IPS DF 6.9 (cell line): ENCODE measurements around the gene NFILZ.

ENCODE experiments used
- DNase-seq: peaks from one replicate; pipeline ENCODE4 v3.0.0-alpha.2; 2013; ENCODE audit warnings: low read depth, low spot score
- H3K27ac ChIP-seq: one replicate; pipeline ENCODE4 v1.5.1; 2013; ENCODE audit warnings: low read length, control low read depth
- H3K27me3 ChIP-seq: 2 replicates; pipeline ENCODE4 v1.6.1; 2013; ENCODE audit warnings: mild to moderate bottlenecking, low read length; ENCODE audit not compliant: control insufficient read depth, insufficient read depth
- H3K36me3 ChIP-seq: 2 replicates; pipeline ENCODE4 v1.6.1; 2013; ENCODE audit warnings: low read length; ENCODE audit not compliant: control insufficient read depth, insufficient read depth
- H3K4me1 ChIP-seq: 2 replicates; pipeline ENCODE4 v1.6.1; 2013; ENCODE audit warnings: low read length; ENCODE audit not compliant: control insufficient read depth, insufficient read depth
- H3K4me3 ChIP-seq: 2 replicates; pipeline ENCODE4 v1.5.1; 2013; ENCODE audit warnings: mild to moderate bottlenecking, low read length
- H3K9me3 ChIP-seq: 2 replicates; pipeline ENCODE4 v1.6.1; 2013; ENCODE audit warnings: low read length, inconsistent platforms; ENCODE audit not compliant: control insufficient read depth, insufficient read depth
- WGBS: extraction: QIAGEN DNeasy Blood & Tissue Kit; methylation state at CpG from one replicate; pipeline ENCODE4 v1.1.7; 2013; ENCODE audit warnings: mixed read lengths, missing lambda C conversion rate; ENCODE audit not compliant: insufficient read length, insufficient coverage; 5-methylcytosine and 5-hydroxymethylcytosine counted together

Gene NFILZ, protein sequence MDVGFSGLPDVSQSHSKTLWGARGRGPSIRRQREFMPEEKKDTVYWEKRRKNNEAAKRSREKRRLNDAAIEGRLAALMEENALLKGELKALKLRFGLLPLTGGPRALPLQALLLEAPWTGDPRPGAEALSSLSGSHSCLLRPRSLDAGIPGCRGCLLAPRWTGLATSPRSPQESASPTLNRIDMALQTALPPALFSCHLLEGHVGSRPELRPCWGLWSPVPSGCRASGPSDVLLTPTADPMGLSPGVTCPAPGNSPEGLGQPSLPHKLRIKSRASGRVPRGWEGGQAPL

DNA sequence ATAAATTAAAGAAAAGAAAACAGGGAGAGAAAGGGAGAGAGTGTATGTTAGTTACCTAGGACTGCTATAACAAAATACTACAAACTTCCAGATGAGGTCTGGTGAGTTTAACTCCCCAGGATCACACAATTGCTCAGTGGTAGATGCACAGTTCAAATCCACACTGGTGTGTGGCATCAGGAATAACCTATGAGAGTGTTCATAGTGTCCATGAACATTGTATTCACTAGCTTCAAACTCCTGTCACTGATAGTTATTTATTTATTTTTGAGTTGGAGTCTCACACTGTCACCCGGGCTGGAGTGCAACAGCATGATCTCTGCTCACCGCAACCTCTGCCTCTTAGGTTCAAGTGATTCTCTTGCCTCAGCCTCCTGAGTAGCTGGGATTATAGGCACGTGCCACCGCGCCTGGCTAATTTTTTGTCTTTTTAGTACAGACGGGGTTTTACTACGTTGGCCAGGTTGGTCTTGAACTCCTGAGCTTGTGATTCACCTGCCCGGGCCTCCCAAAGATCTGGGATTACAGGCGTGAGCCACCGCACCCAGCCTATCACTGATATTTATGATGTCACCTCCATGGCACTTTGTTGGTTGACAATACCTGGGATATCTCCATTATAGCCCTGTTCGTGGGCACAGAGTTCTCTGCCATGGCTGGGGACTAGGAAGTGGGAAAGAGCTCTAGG is at the start of gene NFILZ:
NFILZ (plus strand) TSS at position 638 of the 688 bp plus-strand sequence. CDS start 46,133 bp downstream, outside the sequence.
- DNase-seq = no peak
- Histone ChIP-seq H3K27me3 (no peaks in the 10 kb centered on the region), H3K27ac (no peak within 1 kb of the TSS), H3K4me3 (no peak within 1 kb of the TSS), H3K4me1 (peaks cover 2% of the 10 kb centered on the region; the same call in 1 of the 2 replicates), H3K9me3 (no peaks in the 10 kb centered on the region), H3K36me3 (no peaks in the 10 kb centered on the region)
- no CpG with 5 or more reads among the region's 11 CpGs for WGBS

DNA sequence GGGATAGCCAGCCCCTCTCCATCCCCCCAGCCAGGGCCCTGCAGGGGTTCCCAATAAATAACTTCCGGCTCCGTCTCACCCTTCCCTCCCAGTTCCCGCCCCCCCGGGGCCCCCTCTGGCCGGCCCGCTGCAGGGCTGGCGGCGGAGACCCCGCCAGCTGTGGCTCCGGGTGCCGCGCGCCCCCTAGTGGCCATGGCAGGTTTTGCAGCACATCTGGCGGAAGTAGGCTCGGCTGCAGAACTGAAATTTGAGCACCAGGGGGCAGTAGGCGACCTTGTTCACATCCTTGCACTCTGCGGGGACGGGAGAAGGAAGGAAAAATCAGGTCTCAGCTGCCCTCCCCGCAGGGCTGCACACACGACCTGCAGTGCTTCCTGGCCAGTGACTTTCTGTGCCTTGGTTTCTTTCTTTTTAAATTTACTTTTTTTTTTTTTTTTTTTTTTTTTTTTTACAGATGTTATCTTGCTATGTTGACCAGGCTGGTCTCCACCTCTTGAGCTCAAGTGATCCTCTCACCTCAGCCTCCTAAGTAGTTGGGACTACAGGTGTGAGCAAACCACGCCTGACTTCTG is 49.6 kb upstream of the NFILZ start:
- Histone ChIP-seq H3K4me1 (0 out of 2 replicates have a peak, but pooled peaks cover 1% of the 10 kb centered on the region), H3K4me3 (no peak overlapping the region), H3K36me3 (no peaks in the 10 kb centered on the region; the same call in 1 of the 2 replicates), H3K27me3 (no peaks in the 10 kb centered on the region), H3K27ac (no peak overlapping the region), H3K9me3 (no peaks in the 10 kb centered on the region)
- WGBS = no CpG with 5 or more reads among the region's 21 CpGs
- peak; percentile 73 for DNase-seq

DNA sequence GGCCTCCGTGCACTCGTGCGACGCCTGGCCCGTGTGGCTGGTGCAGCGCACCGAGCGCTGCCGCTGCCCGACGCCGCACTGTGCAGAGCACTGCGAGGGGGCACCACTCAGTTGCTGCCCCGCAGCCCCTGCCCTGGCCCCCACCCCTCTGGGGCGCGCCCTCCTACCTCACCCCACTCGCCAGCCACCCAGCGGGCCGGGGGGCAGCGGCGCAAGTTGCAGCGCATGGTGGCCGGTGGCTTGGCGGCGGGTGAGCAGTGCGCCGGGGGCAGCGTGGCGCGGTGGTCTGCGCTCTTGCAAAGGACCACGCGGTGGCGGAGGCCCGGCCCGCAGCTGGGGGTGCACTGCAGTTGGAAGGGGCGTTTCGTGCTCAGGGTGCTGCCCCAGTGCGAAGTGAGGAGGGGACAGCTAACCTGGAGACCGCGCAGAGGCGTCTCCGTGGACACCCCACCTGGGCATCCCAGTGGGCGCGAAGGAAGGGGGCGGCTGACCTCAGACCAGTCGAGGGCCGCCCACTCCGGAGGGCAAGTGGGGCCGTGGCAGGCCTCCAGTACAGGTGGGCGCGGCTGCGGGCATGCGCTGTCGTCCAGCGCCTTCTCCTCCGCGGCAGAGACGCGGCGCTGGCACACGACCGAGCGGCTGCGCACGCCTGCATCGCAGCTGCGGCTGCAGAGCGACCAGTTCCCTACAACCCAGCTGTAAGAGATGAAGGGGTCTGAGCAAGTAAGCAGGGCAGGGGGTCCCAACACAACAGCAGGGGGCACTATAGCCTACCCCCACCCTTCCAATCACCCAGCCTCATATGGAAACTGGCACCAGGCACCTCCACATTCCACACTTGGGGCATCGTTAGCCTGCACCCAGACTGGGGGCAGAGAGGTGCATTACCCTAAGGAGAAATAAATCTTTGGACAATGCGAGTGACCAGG is 45.2 kb upstream of the NFILZ start:
- Histone ChIP-seq H3K36me3 (no peaks in the 10 kb centered on the region; the same call in 1 of the 2 replicates), H3K27ac (no peak overlapping the region), H3K27me3 (no peaks in the 10 kb centered on the region), H3K4me3 (no peak overlapping the region), H3K4me1 (0 out of 2 replicates have a peak, but pooled peaks cover 2% of the 10 kb centered on the region), H3K9me3 (no peaks in the 10 kb centered on the region)
- no peak for DNase-seq
- WGBS = no CpG with 5 or more reads among the region's 71 CpGs

DNA sequence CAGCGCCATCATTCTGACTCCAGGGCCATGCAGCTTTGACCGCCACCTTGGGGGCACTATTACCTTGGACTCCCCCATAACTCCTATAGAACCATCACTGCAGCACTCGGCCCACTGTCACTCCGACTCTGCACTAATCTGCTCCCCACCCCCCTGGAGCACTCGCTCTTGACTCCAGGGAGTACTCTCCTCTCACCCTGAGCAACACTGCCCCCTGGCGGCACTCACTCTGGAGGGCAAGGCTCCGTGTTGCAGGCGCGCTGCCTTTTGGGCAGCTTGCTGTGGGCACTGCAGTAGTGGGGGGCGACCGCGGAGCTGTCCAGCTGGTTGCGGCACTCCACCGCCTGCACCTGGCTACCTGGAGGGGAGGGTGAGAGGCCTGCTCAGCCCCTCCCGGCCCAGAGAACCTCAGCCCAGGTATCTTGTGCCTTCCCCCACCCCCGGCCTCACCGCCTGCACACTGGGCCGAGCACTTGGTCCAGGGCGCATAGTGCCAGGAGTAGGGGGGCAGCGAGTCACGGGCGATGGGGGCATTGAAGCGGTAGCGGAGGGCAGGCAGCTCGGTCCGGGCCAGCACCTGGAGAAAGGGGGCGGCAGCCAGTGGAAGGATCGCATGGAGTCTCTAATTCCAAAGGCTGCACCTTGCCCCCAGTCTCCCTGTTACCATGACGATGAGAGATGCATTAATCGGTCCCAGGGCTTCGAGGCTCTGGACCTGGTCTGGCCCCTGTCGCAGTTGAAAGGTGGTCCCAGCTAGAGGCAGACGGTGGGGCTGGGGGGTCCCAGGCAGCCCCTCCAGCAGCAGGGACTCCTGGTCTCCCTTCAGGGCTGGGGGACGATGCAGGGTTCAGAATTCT is 44.3 kb upstream of the NFILZ start:
- Histone ChIP-seq H3K27me3 (no peaks in the 10 kb centered on the region), H3K27ac (no peak overlapping the region), H3K36me3 (no peaks in the 10 kb centered on the region; the same call in 1 of the 2 replicates), H3K4me1 (0 out of 2 replicates have a peak, but pooled peaks cover 2% of the 10 kb centered on the region), H3K9me3 (no peaks in the 10 kb centered on the region), H3K4me3 (no peak overlapping the region)
- WGBS = no CpG with 5 or more reads among the region's 34 CpGs
- no peak for DNase-seq

DNA sequence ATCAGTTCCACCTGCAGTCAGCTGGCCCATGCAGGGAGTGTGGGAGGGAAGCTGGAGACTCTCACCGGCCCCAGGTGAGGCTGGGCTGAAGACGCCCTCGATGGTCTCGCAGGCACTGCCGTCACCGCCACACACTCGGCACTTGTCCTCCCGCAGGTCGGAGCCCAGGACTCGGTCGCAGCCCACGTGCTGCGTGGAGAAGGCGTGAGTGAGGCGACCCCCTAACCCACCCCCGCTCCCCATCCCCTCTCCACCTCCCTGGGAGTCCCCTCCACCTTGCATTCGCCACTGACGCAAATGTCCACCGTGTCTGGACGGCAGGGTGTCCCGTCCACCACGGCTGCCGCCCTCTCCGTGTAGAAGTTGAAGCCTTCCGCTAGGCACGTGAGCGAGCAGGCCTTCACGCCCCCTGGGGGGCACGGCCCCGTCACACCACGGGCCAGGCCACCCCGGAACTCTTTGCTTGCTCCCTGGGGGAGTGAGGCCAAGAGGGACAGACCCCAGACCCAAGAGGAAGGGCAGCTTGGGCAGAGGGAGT is 41.2 kb upstream of the NFILZ start:
- Histone ChIP-seq H3K4me1 (0 out of 2 replicates have a peak, but pooled peaks cover 2% of the 10 kb centered on the region), H3K27me3 (no peaks in the 10 kb centered on the region), H3K4me3 (no peak overlapping the region), H3K9me3 (no peaks in the 10 kb centered on the region), H3K27ac (no peak overlapping the region), H3K36me3 (no peaks in the 10 kb centered on the region; the same call in 1 of the 2 replicates)
- WGBS = no CpG with 5 or more reads among the region's 32 CpGs
- no peak for DNase-seq

DNA sequence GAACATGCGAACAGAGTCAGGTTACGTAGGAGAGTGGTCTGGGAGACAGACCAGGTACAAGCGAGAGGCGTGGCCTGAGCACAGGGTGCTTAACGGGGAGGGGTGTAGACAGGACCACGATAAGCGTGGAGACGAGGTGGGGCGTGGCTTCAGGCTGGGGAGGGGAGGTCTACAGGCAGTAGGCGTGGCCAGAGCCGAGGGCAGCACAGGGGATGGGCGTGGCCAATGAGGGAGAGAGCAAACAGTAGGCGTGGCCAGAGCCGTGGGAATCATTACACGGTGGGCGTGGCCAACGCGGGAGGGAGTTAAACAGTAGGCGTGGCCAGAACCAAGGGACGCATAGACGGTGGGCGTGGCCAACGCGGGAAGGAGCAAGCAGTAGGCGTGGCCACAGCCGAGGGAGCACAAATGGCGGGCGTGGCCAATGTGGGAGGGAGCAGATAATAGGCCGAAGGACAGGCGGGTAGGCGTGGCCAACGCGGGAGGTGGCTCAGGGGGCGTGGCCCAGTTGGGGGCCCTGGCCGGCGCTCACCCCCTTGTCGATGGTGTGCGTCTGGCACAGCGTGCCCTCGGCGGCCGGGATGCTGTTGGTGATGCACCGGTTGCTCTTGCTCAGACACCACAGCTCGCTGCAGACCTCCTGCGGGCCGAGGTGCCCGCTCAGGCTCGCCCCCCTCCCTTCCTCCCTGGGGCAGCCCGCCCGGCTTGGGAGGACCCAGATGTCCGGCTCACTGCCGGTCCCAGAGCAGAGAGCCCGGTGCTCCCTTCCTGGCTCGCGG is 38.0 kb upstream of the NFILZ start:
- no CpG with 5 or more reads among the region's 55 CpGs for WGBS
- Histone ChIP-seq H3K36me3 (peaks cover 10% of the 10 kb centered on the region; the same call in 1 of the 2 replicates), H3K9me3 (no peaks in the 10 kb centered on the region), H3K4me3 (peak overlapping the region; percentile 36; the same call in 1 of the 2 replicates), H3K27ac (no peak overlapping the region), H3K4me1 (no peaks in the 10 kb centered on the region), H3K27me3 (no peaks in the 10 kb centered on the region)
- peak; percentile 98 for DNase-seq

DNA sequence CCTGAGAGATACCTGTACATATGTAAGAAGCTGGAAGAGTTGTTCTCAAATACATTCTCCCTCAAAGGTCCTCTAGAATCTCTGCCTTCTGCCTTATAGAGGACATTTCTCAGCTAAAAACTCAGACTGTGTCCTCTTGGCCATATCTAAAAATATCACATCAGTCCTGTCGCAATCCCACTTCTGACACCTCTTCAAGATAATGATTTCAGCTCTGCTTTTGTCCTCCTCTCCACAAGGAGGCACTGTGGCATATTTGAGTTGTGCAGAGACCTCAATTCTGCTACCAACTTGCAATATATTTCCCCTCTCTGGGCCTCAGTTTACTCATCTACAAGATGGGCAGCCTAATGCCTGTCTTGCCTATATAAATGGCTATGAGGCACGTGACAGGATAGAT is 36.5 kb upstream of the NFILZ start:
- H3K27ac ChIP-seq = no peak overlapping the region
- no peaks in the 10 kb centered on the region for H3K9me3 ChIP-seq
- H3K4me1 ChIP-seq = no peaks in the 10 kb centered on the region
- no CpG with 5 or more reads among the region's 2 CpGs for WGBS
- H3K4me3 ChIP-seq = no peak overlapping the region
- DNase-seq = no peak
- no peaks in the 10 kb centered on the region for H3K27me3 ChIP-seq
- H3K36me3 ChIP-seq = peaks cover 10% of the 10 kb centered on the region; the same call in 1 of the 2 replicates

DNA sequence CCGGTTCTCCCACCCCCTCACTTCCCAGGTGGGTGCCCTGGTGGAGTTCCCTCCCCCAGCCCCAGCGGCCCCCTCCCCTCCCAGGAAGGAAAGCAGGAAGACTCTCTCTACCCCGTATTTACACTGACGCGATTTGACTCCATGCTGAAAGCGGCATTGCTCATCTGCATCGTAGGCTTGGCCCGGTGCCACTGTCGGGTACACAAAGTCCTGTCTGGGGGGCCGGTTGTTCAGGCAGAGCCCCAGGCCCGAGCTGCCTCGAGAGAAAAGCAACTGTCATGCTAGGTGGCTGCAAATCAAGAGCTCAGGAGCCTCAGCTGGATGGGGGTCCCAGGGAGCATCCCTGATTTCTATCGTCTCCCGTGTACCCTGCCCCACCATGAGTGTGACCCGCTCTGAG is 34.8 kb upstream of the NFILZ start:
- Histone ChIP-seq H3K36me3 (peaks cover 10% of the 10 kb centered on the region; the same call in 1 of the 2 replicates), H3K9me3 (no peaks in the 10 kb centered on the region), H3K4me3 (no peak overlapping the region), H3K4me1 (no peaks in the 10 kb centered on the region), H3K27ac (no peak overlapping the region), H3K27me3 (no peaks in the 10 kb centered on the region)
- no peak for DNase-seq
- WGBS = no CpG with 5 or more reads among the region's 15 CpGs
